Measurements from ENCODE around the gene NDUFA11.

NDUFA11 gene

GRCh38 chr19:5932146-5932545 is 28.6 kb upstream of the NDUFA11 start:
- no peak for DNase-seq

GRCh38 chr19:5931251-5931650 is 27.7 kb upstream of the NDUFA11 start:
- DNase-seq = no peak

- no peak for DNase-seq
These were observed 26.0 kb upstream of the NDUFA11 start for GRCh38 chr19:5929625-5930024.

GRCh38 chr19:5929179-5929578 is 25.6 kb upstream of the NDUFA11 start:
- DNase-seq = no peak

GRCh38 chr19:5927441-5927821 is 23.8 kb upstream of the NDUFA11 start:
- no peak for DNase-seq

- DNase-seq = no peak
These were observed 23.3 kb upstream of the NDUFA11 start for GRCh38 chr19:5926641-5927440.

GRCh38 chr19:5925830-5926427 is 22.3 kb upstream of the NDUFA11 start:
- no peak for DNase-seq

- no peak for DNase-seq
These were observed 19.8 kb upstream of the NDUFA11 start for GRCh38 chr19:5923356-5923755.

- no peak for DNase-seq
These were observed 18.6 kb upstream of the NDUFA11 start for GRCh38 chr19:5922161-5922545.

- no peak for DNase-seq
These were observed 18.0 kb upstream of the NDUFA11 start for GRCh38 chr19:5921516-5922160.

GRCh38 chr19:5918463-5919079 is 15.0 kb upstream of the NDUFA11 start:
- no peak for DNase-seq

- no peak for DNase-seq
These were observed 14.0 kb upstream of the NDUFA11 start for GRCh38 chr19:5917431-5918107.

GRCh38 chr19:5916181-5916708 is 12.7 kb upstream of the NDUFA11 start:
- no peak for DNase-seq

- DNase-seq = no peak
These were observed 12.2 kb upstream of the NDUFA11 start for GRCh38 chr19:5915782-5916165.

GRCh38 chr19:5914946-5915781 is 11.6 kb upstream of the NDUFA11 start:
- DNase-seq = no peak

- DNase-seq = no peak
These were observed 10.8 kb upstream of the NDUFA11 start for GRCh38 chr19:5914358-5914774.

- no peak for DNase-seq
These were observed 10.3 kb upstream of the NDUFA11 start, which contains the start of gene CAPS for GRCh38 chr19:5913739-5914357. Gene CAPS, plus strand, starts transcription at chr19:5914254. Its CDS starts 153 bp downstream, at chr19:5914407.

GRCh38 chr19:5911366-5911765 is 7.8 kb upstream of the NDUFA11 start:
- DNase-seq = no peak

GRCh38 chr19:5910638-5910907 is 7.0 kb upstream of the NDUFA11 start:
- no peak for DNase-seq

- DNase-seq = no peak
These were observed 5.3 kb upstream of the NDUFA11 start for GRCh38 chr19:5908773-5909442.

GRCh38 chr19:5907241-5907640 is 3.7 kb upstream of the NDUFA11 start:
- DNase-seq = no peak
